Psoas muscle (tissue), 8 donors: ENCODE results near the gene DTNB. TPM values are rescaled to one million over a fixed set of nuclear protein-coding genes. Genes with fewer than 3 reads are reported as not detected.

ENCODE experiments used
- ATAC-seq, 4 donors: fragments of 200-7000 bp; cut with Tn5 transposase; one replicate each; pipeline ENCODE4 v1.9.1; 2020; ENCODE audit warnings: moderate library complexity in 3 of 4, mild to moderate bottlenecking in 2 of 4
- DNase-seq, 2 donors: peaks; one replicate each; pipeline ENCODE4 v3.0.0-alpha.2; 2020
- H3K27ac ChIP-seq: fragments of 200-600 bp; one replicate; pipeline ENCODE4 v1.8.0; 2022
- H3K27me3 ChIP-seq, 3 donors: fragments of 200-600 bp in 1 of 3; one replicate each; pipeline versions ENCODE4 v1.6.1 to v1.8.0; 2013 to 2022; ENCODE audit warnings: low read length in 2 of 3, mild to moderate bottlenecking in 2 of 3, moderate library complexity in 1 of 3; ENCODE audit not compliant: insufficient read depth in 3 of 3
- H3K36me3 ChIP-seq, 2 donors: fragments of 200-600 bp in 1 of 2; one replicate each; pipeline versions ENCODE4 v1.6.1 to v1.8.0; 2013 to 2022; ENCODE audit warnings: low read depth in 1 of 2, mild to moderate bottlenecking in 1 of 2, moderate library complexity in 1 of 2; ENCODE audit not compliant: insufficient read depth in 1 of 2
- H3K4me1 ChIP-seq: fragments of 200-600 bp; one replicate; pipeline ENCODE4 v1.8.0; 2022
- H3K4me3 ChIP-seq: fragments of 200-600 bp; one replicate; pipeline ENCODE4 v1.8.0; 2022; ENCODE audit warnings: mild to moderate bottlenecking
- H3K9me3 ChIP-seq: fragments of 200-600 bp; one replicate; pipeline ENCODE4 v1.8.0; 2022
- WGBS, 3 donors: extraction: QIAGEN DNeasy Blood & Tissue Kit; methylation state at CpG; one replicate each; pipeline versions ENCODE4 v1.1.6 to v1.1.7; 2013; 5-methylcytosine and 5-hydroxymethylcytosine counted together
- intact Hi-C, 2 donors: fragments of 100-400 bp; cut with DNase I; formaldehyde crosslinking; loops; one replicate each; pipeline versions ENCODE4 v1.11.0 to v1.14.2; 2022
- polyA plus RNA-seq, 3 donors: library from polyadenylated mRNA; stranded (reverse); fragments of 200-250 nt; gene quantifications; one replicate each; pipeline ENCODE4 v1.2.3, GENCODE V29; 2013
- total RNA-seq, 4 donors: library from RNA; stranded (reverse); fragmentation: NEBNext Ultra II Directional in 2 of 4; extraction: Animal tissue kit (Norgen Biotek cat#: 25700) in 2 of 4; gene quantifications; one replicate each; pipeline versions ENCODE4 v1.2.1 to v1.2.4, GENCODE V29; 2021 to 2023
- TF ChIP-seq, protein P1 (sequence below): fragments of 200-600 bp; IDR thresholded peaks from one replicate; pipeline ENCODE4 v1.8.0; 2022; ENCODE audit warnings: antibody characterized with exemption
- donor health status: healthy with polysubstance abuse.
- donor health status: DM: no; HTN: no; CAD: no; lungs with moderate emphysema.
- donor health status: Bipolar disorder and iron deficiency.
- donor health status: healthy.
- donor health status: DM: yes; HTN: yes; CAD: no.
- donor health status: DM: no; HTN: no; CAD: no.
- donor health status: DM: no; HTN: no; CAD: no.
- donor health status: DM: yes; HTN: yes; CAD: no.

The DTNB gene
- total and polyA plus RNA-seq, 7 donors, result 2.3 to 6.3 (median 4.2) TPM

DNA sequence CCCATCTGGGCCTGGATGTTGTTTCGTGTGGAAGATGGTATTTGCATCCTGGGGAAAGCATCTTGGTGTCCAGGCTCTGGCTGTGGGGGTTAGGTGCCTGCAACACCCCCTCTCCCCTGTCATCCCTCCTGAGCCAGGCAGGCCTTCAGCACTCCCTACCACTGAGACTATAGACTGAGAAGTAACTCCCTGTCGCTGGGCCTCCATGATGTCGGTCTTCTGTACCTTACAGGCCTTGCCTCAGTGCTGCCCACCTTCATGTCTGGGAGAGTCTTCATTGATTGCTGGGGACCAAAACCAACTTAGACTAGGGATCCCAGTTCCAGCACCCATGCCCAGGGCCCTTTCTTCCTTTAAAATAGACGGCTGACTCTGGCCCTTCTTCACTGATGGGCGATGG is 298.6 kb downstream of the DTNB start:
- Histone ChIP-seq H3K4me3 (no peak overlapping the region), H3K4me1 (peaks cover 25% of the 10 kb centered on the region), H3K27ac (no peak overlapping the region), H3K27me3 (no peaks in the 10 kb centered on the region), H3K36me3 (no peaks in the 10 kb centered on the region), H3K9me3 (no peaks in the 10 kb centered on the region)
- 94 to 99% (median 98%) methylated on average over 5 of the region's 5 CpGs for WGBS, 3 donors
- intact Hi-C loops, result loop anchor here (5.0 to 10.0 kb wide), 3 partner anchors 33 to 150 kb away; partner anchors contain the start of gene DNMT3A (in 1 of the 2)
- DNase-seq, result peak in 1 of 2 donors; percentile 15
- TF ChIP-seq, protein P1, sequence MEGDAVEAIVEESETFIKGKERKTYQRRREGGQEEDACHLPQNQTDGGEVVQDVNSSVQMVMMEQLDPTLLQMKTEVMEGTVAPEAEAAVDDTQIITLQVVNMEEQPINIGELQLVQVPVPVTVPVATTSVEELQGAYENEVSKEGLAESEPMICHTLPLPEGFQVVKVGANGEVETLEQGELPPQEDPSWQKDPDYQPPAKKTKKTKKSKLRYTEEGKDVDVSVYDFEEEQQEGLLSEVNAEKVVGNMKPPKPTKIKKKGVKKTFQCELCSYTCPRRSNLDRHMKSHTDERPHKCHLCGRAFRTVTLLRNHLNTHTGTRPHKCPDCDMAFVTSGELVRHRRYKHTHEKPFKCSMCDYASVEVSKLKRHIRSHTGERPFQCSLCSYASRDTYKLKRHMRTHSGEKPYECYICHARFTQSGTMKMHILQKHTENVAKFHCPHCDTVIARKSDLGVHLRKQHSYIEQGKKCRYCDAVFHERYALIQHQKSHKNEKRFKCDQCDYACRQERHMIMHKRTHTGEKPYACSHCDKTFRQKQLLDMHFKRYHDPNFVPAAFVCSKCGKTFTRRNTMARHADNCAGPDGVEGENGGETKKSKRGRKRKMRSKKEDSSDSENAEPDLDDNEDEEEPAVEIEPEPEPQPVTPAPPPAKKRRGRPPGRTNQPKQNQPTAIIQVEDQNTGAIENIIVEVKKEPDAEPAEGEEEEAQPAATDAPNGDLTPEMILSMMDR, result no peak
- no peak for ATAC-seq

DNA sequence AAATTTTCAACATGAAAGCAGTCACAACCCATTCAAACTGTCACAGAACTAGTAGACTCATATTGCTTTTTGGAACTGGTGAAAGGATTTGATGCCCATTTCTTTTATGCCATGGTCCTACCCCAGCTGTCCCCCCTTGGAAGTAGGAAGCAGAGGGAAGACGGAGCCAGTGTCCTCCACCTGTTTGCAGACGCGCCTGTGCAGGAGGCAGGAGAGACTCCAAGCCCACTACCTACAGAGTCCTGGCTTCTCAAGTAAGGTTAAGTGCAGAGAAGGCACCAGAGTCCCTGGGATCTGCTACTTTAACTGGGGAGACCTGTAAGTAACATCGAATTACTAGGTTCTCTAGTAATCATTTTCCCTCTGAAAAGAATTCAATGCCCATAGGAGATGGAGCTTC is 299.0 kb downstream of the DTNB start:
- TF ChIP-seq, protein P1, result no peak
- H3K9me3 ChIP-seq, result no peaks in the 10 kb centered on the region
- peak in 1 of 2 donors; percentile 4 for DNase-seq
- ATAC-seq, result no peak
- no peak overlapping the region for H3K27ac ChIP-seq
- H3K4me3 ChIP-seq, result no peak overlapping the region
- intact Hi-C loops, result loop anchor here in 1 of 2 donors (10.0 kb wide), 1 partner anchor 150 kb away; no protein-coding TSS in a partner anchor
- H3K36me3 ChIP-seq, result no peaks in the 10 kb centered on the region
- 78 to 88% (median 81%) methylated on average over 4 of the region's 4 CpGs for WGBS, 3 donors
- peaks cover 25% of the 10 kb centered on the region for H3K4me1 ChIP-seq
- H3K27me3 ChIP-seq, result no peaks in the 10 kb centered on the region

DNA sequence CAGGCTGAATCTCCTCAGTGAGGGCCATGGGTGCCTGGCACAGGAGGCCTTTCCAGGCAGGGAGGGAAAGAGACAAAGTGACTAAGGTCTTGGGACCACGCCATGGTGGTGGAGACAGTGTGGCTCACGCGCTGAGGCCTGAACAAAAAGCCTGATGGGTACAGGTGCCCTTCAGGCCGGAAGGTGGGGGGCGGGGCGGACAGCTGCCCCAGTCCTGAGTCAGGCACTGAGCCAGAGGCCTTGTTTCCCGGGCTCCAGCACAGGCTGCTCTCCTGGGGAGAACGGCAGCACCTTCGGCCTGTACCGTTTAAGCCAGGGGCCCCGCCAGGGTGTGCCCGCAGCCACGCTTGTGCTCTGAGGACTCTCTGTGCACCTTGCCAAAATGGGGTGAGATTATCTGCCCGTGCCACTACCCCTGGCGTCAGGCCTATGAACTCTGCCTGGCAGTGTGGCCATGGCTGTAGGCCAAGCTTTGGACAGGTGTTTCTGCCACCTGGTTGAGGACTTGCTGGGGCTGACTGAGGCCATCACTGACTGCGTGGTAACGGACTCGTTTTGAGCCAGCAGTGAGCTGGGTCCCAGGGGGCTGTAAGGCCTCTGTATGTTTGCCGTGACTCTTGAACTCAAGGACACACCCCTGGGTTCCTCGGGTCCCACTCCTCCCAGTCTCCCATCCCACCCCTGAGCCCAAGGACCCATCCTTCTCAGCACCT is 300.0 kb downstream of the DTNB start:
- DNase-seq (peak; percentile 59 to 89), ATAC-seq (peak; percentile 75 to 83 (median 80))
- Histone ChIP-seq H3K4me1 (peaks cover 22% of the 10 kb centered on the region), H3K27me3 (no peaks in the 10 kb centered on the region), H3K27ac (peak overlapping the region; percentile 71), H3K4me3 (no peak overlapping the region), H3K36me3 (no peaks in the 10 kb centered on the region), H3K9me3 (no peaks in the 10 kb centered on the region)
- 33 to 39% (median 39%) methylated on average over 20 of the region's 20 CpGs for WGBS, 3 donors
- TF ChIP-seq, protein P1, result no peak
- intact Hi-C loops, result loop anchor here in 1 of 2 donors (10.0 kb wide), 1 partner anchor 151 kb away; no protein-coding TSS in a partner anchor

DNA sequence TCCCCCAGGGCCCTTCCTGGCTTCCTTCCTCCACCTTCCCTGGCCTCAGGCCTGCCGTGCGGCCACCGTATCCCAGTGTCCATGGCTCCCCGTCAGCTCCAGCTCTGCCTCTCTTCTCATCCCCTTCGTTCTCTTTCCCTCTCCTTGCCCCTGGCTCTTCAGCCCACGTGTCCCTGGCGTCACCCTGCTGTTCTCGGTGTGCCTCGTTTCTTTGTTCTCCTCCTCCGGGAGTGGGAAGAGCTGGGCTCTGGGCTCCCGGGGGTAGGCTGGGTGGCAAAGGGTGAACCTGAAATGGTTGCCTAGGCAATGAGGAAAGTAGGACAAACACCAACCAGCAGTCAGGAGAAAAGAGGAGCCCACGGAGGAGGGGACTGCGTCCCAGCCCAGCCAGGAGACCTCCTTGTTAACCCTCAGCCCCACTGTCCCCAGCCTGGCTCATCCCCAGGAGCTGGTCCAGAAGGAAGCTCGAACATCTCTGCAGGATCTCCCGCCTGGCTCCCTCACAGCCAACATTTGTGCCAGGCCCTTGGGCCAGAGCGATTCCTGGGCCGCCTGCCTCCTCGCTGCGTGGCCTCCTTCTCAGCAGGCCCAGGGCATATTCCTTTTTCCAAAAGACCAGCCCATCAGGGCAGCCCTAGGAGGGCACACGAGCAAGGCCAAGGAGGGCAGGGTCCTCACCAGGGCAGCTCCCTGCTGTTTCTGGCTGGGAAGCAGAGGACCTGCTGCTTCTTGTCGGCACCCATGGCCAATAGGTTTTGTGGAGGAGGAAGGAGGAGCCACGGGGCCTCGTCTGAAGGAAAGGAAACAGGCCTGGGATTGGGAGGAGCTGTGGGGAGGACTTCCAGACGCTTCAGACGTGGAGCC is 300.7 kb downstream of the DTNB start:
- Histone ChIP-seq H3K27ac (peak overlapping the region; percentile 71), H3K27me3 (no peaks in the 10 kb centered on the region), H3K4me3 (no peak overlapping the region), H3K9me3 (no peaks in the 10 kb centered on the region), H3K36me3 (no peaks in the 10 kb centered on the region), H3K4me1 (peaks cover 22% of the 10 kb centered on the region)
- TF ChIP-seq, protein P1, result no peak
- DNase-seq, result no peak
- intact Hi-C loops, result loop anchor here in 1 of 2 donors (10.0 kb wide), 1 partner anchor 152 kb away; no protein-coding TSS in a partner anchor
- 81 to 88% (median 81%) methylated on average over 24 to 25 of the region's 25 CpGs for WGBS, 3 donors
- ATAC-seq, result no peak
